Nephron (organoid): ENCODE results near the gene OSBPL9.
A peak's percentile ranks its signal among the peaks of the same experiment; 100 is the strongest.

Source experiments
- H3K27ac Mint-ChIP-seq, 3 experiments: 2 replicates each; pipeline ENCODE4 v1.8.0; 2020; ENCODE audit warnings: mixed read lengths in 3 of 3, mild to moderate bottlenecking in 2 of 3, moderate library complexity in 1 of 3
- H3K27me3 Mint-ChIP-seq: 2 replicates; pipeline ENCODE4 v1.8.0; 2021; ENCODE audit warnings: low read depth, mild to moderate bottlenecking, moderate library complexity, mixed read lengths
- H3K36me3 Mint-ChIP-seq: 2 replicates; pipeline ENCODE4 v1.8.0; 2020; ENCODE audit warnings: low read depth, mixed read lengths
- H3K4me1 Mint-ChIP-seq: 2 replicates; pipeline ENCODE4 v1.8.0; 2020; ENCODE audit warnings: mixed read lengths
- H3K4me3 Mint-ChIP-seq, 3 experiments: 2 replicates each; pipeline ENCODE4 v1.8.0; 2020; ENCODE audit warnings: mild to moderate bottlenecking in 3 of 3, mixed read lengths in 3 of 3, moderate library complexity in 2 of 3
- H3K9me3 Mint-ChIP-seq: 2 replicates; pipeline ENCODE4 v1.8.0; 2020; ENCODE audit warnings: mixed read lengths
- CTCF ChIP-seq, 3 experiments: fragments of 200-600 bp; sonication (generic); IDR thresholded peaks; one replicate each; pipeline ENCODE4 v1.5.0; 2021; ENCODE audit warnings: antibody characterized with exemption in 3 of 3; ENCODE audit not compliant: unreplicated experiment in 3 of 3

OSBPL9 gene

GRCh38 chr1:51635615-51636014 lies 18.7 kb downstream of the OSBPL9 start:
- Mint-ChIP-seq H3K4me3 (no peak overlapping the region), H3K27ac (no peak overlapping the region), H3K9me3 (no peaks in the 10 kb centered on the region), H3K27me3 (no peaks in the 10 kb centered on the region), H3K36me3 (no peaks in the 10 kb centered on the region), H3K4me1 (peaks cover 4% of the 10 kb centered on the region)
- no peak for TF ChIP-seq CTCF (IDR thresholded peaks at IDR 0.05; ENCODE audit: unreplicated experiment in 3 of 3)

GRCh38 chr1:51636191-51636590 lies 19.3 kb downstream of the OSBPL9 start:
- no peak overlapping the region for H3K27ac Mint-ChIP-seq
- no peak overlapping the region for H3K4me3 Mint-ChIP-seq
- no peaks in the 10 kb centered on the region for H3K9me3 Mint-ChIP-seq
- no peaks in the 10 kb centered on the region for H3K27me3 Mint-ChIP-seq
- peaks cover 4% of the 10 kb centered on the region for H3K4me1 Mint-ChIP-seq
- H3K36me3 Mint-ChIP-seq, result no peaks in the 10 kb centered on the region
- no peak for TF ChIP-seq CTCF (IDR thresholded peaks at IDR 0.05; ENCODE audit: unreplicated experiment in 3 of 3)

GRCh38 chr1:51636764-51637522 lies 20.1 kb downstream of the OSBPL9 start:
- Mint-ChIP-seq H3K27ac (no peak overlapping the region), H3K4me1 (peaks cover 4% of the 10 kb centered on the region), H3K36me3 (no peaks in the 10 kb centered on the region), H3K9me3 (no peaks in the 10 kb centered on the region), H3K27me3 (no peaks in the 10 kb centered on the region), H3K4me3 (no peak overlapping the region)
- no peak for TF ChIP-seq CTCF (IDR thresholded peaks at IDR 0.05; ENCODE audit: unreplicated experiment in 3 of 3)

- H3K9me3 Mint-ChIP-seq, result peaks cover 3% of the 10 kb centered on the region
- no peaks in the 10 kb centered on the region for H3K27me3 Mint-ChIP-seq
- H3K36me3 Mint-ChIP-seq, result peaks cover 7% of the 10 kb centered on the region
- no peak for TF ChIP-seq CTCF (IDR thresholded peaks at IDR 0.05; ENCODE audit: unreplicated experiment in 3 of 3)
- H3K27ac Mint-ChIP-seq, result no peak overlapping the region
- H3K4me1 Mint-ChIP-seq, result peaks cover 16% of the 10 kb centered on the region
- no peak overlapping the region for H3K4me3 Mint-ChIP-seq
These were observed 21.5 kb downstream of the OSBPL9 start for GRCh38 chr1:51638350-51638749.

- peaks cover 15% of the 10 kb centered on the region for H3K36me3 Mint-ChIP-seq
- H3K27ac Mint-ChIP-seq, result no peak overlapping the region
- no peak overlapping the region for H3K4me3 Mint-ChIP-seq
- H3K9me3 Mint-ChIP-seq, result peaks cover 3% of the 10 kb centered on the region
- H3K4me1 Mint-ChIP-seq, result peaks cover 20% of the 10 kb centered on the region
- TF ChIP-seq CTCF (IDR thresholded peaks at IDR 0.05; ENCODE audit: unreplicated experiment in 3 of 3), result no peak
- no peaks in the 10 kb centered on the region for H3K27me3 Mint-ChIP-seq
These were observed 22.8 kb downstream of the OSBPL9 start for GRCh38 chr1:51639694-51640093.

GRCh38 chr1:51641096-51641495 lies 24.2 kb downstream of the OSBPL9 start:
- H3K4me3 Mint-ChIP-seq, result no peak overlapping the region
- H3K27me3 Mint-ChIP-seq, result no peaks in the 10 kb centered on the region
- peaks cover 16% of the 10 kb centered on the region for H3K4me1 Mint-ChIP-seq
- H3K27ac Mint-ChIP-seq, result peak overlapping the region in 1 of 3 experiments; percentile 91
- H3K36me3 Mint-ChIP-seq, result peaks cover 26% of the 10 kb centered on the region
- H3K9me3 Mint-ChIP-seq, result peaks cover 3% of the 10 kb centered on the region
- no peak for TF ChIP-seq CTCF (IDR thresholded peaks at IDR 0.05; ENCODE audit: unreplicated experiment in 3 of 3)
